PC-3 (cell line): ENCODE results near the gene AZIN2. TPM values are rescaled to one million over a fixed set of nuclear protein-coding genes. Genes with fewer than 3 reads are reported as not detected.

Experiments
- ATAC-seq: fragments of 200-7000 bp; cut with Tn5 transposase; 2 replicates; pipeline ENCODE4 v1.9.1; 2020; ENCODE audit warnings: mild to moderate bottlenecking, moderate library complexity
- BruUV-seq: library from RNA; stranded (reverse); fragments of 400-500 nt; replicated peaks from 2 replicates; lab custom pipeline; 2021; lab: Mats Ljungman, UMichigan
- CTCF ChIA-PET: fragments of 300-600 bp; sonication (Branson Sonifier 250); formaldehyde crosslinking; loops from one replicate; lab custom pipeline; 2022; ENCODE audit warnings: antibody characterized with exemption; lab: Charles Lee
- POLR2A ChIA-PET: fragments of 300-600 bp; sonication (Branson Sonifier 250); formaldehyde crosslinking; loops from one replicate; lab custom pipeline; 2022; ENCODE audit warnings: antibody characterized with exemption; ENCODE audit not compliant: unreplicated experiment; lab: Charles Lee
- DNase-seq: peaks from one replicate; pipeline ENCODE4 v3.0.0-alpha.2; 2015
- H2AFZ ChIP-seq: fragments of 300-600 bp; sonication (generic); 2 replicates; pipeline ENCODE4 v1.6.0; 2016; ENCODE audit warnings: antibody characterized with exemption, low read length
- H3F3A ChIP-seq: fragments of 300-600 bp; sonication (generic); one replicate; pipeline ENCODE4 v1.6.0; 2017; ENCODE audit warnings: antibody characterized with exemption, low read length, control low read depth, mild to moderate bottlenecking; ENCODE audit not compliant: unreplicated experiment
- H3K27ac ChIP-seq: fragments of 300-600 bp; sonication (generic); 2 replicates; pipeline ENCODE4 v1.5.1; 2016; ENCODE audit warnings: mild to moderate bottlenecking, low read length
- H3K27me3 ChIP-seq: fragments of 300-600 bp; sonication (generic); 2 replicates; pipeline ENCODE4 v1.6.1; 2016; ENCODE audit warnings: low read length, mixed read lengths
- H3K36me3 ChIP-seq: fragments of 300-600 bp; sonication (generic); 2 replicates; pipeline ENCODE4 v1.6.1; 2016; ENCODE audit warnings: low read depth, mixed run types, low read length, mixed read lengths
- H3K4me1 ChIP-seq: fragments of 300-600 bp; sonication (generic); 2 replicates; pipeline ENCODE4 v1.5.1; 2016; ENCODE audit warnings: low read length; ENCODE audit not compliant: insufficient read depth
- H3K4me2 ChIP-seq: fragments of 300-600 bp; sonication (generic); 2 replicates; pipeline ENCODE4 v1.6.0; 2016; ENCODE audit warnings: low read length
- H3K4me3 ChIP-seq: fragments of 300-600 bp; sonication (generic); 2 replicates; pipeline ENCODE4 v1.5.1; 2016; ENCODE audit warnings: mild to moderate bottlenecking, low read length, mixed read lengths
- H3K79me2 ChIP-seq: fragments of 300-600 bp; sonication (generic); 2 replicates; pipeline ENCODE4 v1.6.1; 2017; ENCODE audit warnings: low read length, mixed read lengths
- H3K9ac ChIP-seq: fragments of 300-600 bp; sonication (generic); 2 replicates; pipeline ENCODE4 v1.6.0; 2016; ENCODE audit warnings: mild to moderate bottlenecking, low read length
- H3K9me2 ChIP-seq: fragments of 300-600 bp; sonication (generic); replicated peaks from 2 replicates; pipeline ENCODE4 v1.6.1; 2016; ENCODE audit warnings: mixed run types, low read length, mixed read lengths
- H3K9me3 ChIP-seq: fragments of 300-600 bp; sonication (generic); 2 replicates; pipeline ENCODE4 v1.6.1; 2016; ENCODE audit warnings: low read length, mixed read lengths
- H4K20me1 ChIP-seq: fragments of 300-600 bp; sonication (generic); 2 replicates; pipeline ENCODE4 v1.6.1; 2016; ENCODE audit warnings: low read length, mixed read lengths
- CTCF ChIP-seq: fragments of 300-600 bp; sonication (generic); conservative IDR thresholded peaks from 2 replicates; pipeline ENCODE4 v1.5.1; 2017; ENCODE audit warnings: antibody characterized with exemption, low read depth, mild to moderate bottlenecking, low read length
- EZH2 ChIP-seq: fragments of 300-600 bp; sonication (generic); IDR thresholded peaks from one replicate; pipeline ENCODE4 v1.6.1; 2017; ENCODE audit warnings: antibody characterized with exemption, mild to moderate bottlenecking, low read length; ENCODE audit not compliant: unreplicated experiment
- EZH2phosphoT487 ChIP-seq: fragments of 300-600 bp; sonication (generic); IDR thresholded peaks from 2 replicates; pipeline ENCODE4 v1.6.1; 2018; ENCODE audit warnings: mild to moderate bottlenecking, antibody characterized with exemption, low read length, borderline replicate concordance
- intact Hi-C: fragments of 100-400 bp; cut with micrococcal nuclease; formaldehyde crosslinking; loops from 2 replicates; pipeline ENCODE4 v1.9.0; 2023
- total RNA-seq: library from RNA; depleted of rRNA; stranded (reverse); fragments of >200 nt; gene quantifications from 2 replicates; pipeline ENCODE4 v1.2.3, GENCODE V29; 2014

AZIN2 gene
- total RNA-seq, 1 experiment from 2014 or later: 2.2 TPM

GRCh38 chr1:33036526-33037503 is 44.1 kb upstream of the AZIN2 start, which contains the start of gene AK2:
AK2 (minus strand) TSS chr1:33036883; CDS start chr1:33036828, 55 bp downstream.
- DNase-seq (peak; percentile 98), ATAC-seq (peak; percentile 99)
- Histone ChIP-seq H3K27me3 (no peaks in the 10 kb centered on the region), H3K79me2 (peaks cover 49% of the 10 kb centered on the region), H2AFZ (peak within 1 kb of the TSS; percentile 82), H3K9me3 (no peaks in the 10 kb centered on the region), H3K4me1 (peaks cover 23% of the 10 kb centered on the region), H4K20me1 (peaks cover 28% of the 10 kb centered on the region), H3K9me2 (no peaks in the 10 kb centered on the region), H3F3A (no peaks in the 10 kb centered on the region), H3K4me2 (peak within 1 kb of the TSS; percentile 95), H3K36me3 (peaks cover 16% of the 10 kb centered on the region), H3K27ac (peak within 1 kb of the TSS; percentile 66), H3K4me3 (peak within 1 kb of the TSS; percentile 91), H3K9ac (peak within 1 kb of the TSS; percentile 97)
- CTCF ChIA-PET: no interaction called here
- POLR2A ChIA-PET: no interaction called here
- TSS peak; percentile 91 for BruUV-seq
- intact Hi-C loops: loop anchor here (2.0 kb wide), 1 partner anchor 14 kb away; no protein-coding TSS in a partner anchor
- TF ChIP-seq CTCF (no peak), EZH2phosphoT487 (no peak), EZH2 (no peak)

GRCh38 chr1:33039840-33040239 is 41.1 kb upstream of the AZIN2 start:
- intact Hi-C loops: no loop called here
- Histone ChIP-seq H3K9me2 (0 out of 2 replicates have a peak, but pooled peaks cover 4% of the 10 kb centered on the region), H3K4me2 (no peak overlapping the region), H3K4me1 (peaks cover 9% of the 10 kb centered on the region), H3F3A (no peaks in the 10 kb centered on the region), H2AFZ (no peak overlapping the region), H4K20me1 (peaks cover 8% of the 10 kb centered on the region), H3K27ac (no peak overlapping the region), H3K36me3 (0 out of 2 replicates have a peak, but pooled peaks cover 3% of the 10 kb centered on the region), H3K9me3 (no peaks in the 10 kb centered on the region), H3K4me3 (no peak overlapping the region), H3K9ac (no peak overlapping the region), H3K27me3 (no peaks in the 10 kb centered on the region), H3K79me2 (peaks cover 18% of the 10 kb centered on the region)
- no TSS peak for BruUV-seq
- no peak for DNase-seq
- POLR2A ChIA-PET: no interaction called here
- CTCF ChIA-PET: no interaction called here
- no peak for TF ChIP-seq CTCF
- no peak for TF ChIP-seq EZH2
- no peak for TF ChIP-seq EZH2phosphoT487
- ATAC-seq: no peak

GRCh38 chr1:33041026-33041425 is 39.9 kb upstream of the AZIN2 start:
- no TSS peak for BruUV-seq
- Histone ChIP-seq H3K36me3 (no peaks in the 10 kb centered on the region), H3K4me1 (no peaks in the 10 kb centered on the region; the same call in 1 of the 2 replicates), H3K9me2 (0 out of 2 replicates have a peak, but pooled peaks cover 4% of the 10 kb centered on the region), H3K4me2 (no peak overlapping the region), H2AFZ (no peak overlapping the region), H3K9ac (no peak overlapping the region), H3K27me3 (no peaks in the 10 kb centered on the region), H3K9me3 (no peaks in the 10 kb centered on the region), H3K4me3 (no peak overlapping the region), H3F3A (no peaks in the 10 kb centered on the region), H3K79me2 (peaks cover 7% of the 10 kb centered on the region), H4K20me1 (no peaks in the 10 kb centered on the region), H3K27ac (no peak overlapping the region)
- ATAC-seq (no peak), DNase-seq (no peak)
- ChIA-PET CTCF (no interaction called here), POLR2A (no interaction called here)
- no peak for TF ChIP-seq EZH2phosphoT487
- TF ChIP-seq EZH2: no peak
- no peak for TF ChIP-seq CTCF
- intact Hi-C loops: no loop called here
